Central memory CD4-positive, alpha-beta T cell (primary cell): ENCODE data around the gene PRM3.
"Not testable (repeated sequence)": the region's sequence is repeated elsewhere in the genome, so short reads cannot be mapped to it uniquely, and the experiment has no call there.

Source experiments
- DNase-seq: peaks from one replicate; pipeline ENCODE4 v3.0.0; 2022

Gene PRM3

DNA sequence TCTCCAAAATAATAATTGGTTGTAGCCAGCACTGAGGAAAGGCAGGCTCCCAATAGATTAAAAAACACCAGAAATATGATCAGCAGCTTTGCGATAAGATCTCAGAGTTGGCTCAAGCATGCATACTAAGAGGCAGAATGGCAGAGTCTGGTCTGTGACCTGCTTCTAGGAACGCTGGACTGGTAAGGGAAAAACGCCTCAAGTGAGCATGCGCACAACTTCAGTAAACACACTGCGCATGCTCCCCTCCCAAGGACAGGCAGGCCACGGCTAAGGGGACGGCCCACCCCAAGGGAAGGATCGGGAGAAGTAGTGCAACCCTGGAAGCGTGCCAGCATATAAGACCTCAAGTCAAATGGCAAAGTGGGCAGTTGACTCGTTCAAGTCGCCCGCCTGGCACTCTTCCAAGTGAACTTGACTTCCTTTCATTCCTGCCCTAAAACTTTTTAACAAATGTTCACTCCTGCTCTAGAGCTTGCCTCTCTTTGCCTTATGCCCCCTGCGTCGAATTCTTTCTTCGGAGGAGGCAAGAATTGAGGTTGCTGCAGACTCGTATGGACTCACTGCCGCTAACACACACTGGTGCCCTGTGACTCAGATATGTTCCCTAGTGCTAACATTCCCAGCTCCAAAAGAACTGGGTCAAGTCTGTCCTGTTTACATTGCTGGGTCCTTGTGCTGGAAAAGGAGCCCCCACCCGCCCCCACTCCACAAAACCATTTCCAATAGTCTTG, 30.1 kb upstream of the PRM3 start:
- no peak for DNase-seq

DNA sequence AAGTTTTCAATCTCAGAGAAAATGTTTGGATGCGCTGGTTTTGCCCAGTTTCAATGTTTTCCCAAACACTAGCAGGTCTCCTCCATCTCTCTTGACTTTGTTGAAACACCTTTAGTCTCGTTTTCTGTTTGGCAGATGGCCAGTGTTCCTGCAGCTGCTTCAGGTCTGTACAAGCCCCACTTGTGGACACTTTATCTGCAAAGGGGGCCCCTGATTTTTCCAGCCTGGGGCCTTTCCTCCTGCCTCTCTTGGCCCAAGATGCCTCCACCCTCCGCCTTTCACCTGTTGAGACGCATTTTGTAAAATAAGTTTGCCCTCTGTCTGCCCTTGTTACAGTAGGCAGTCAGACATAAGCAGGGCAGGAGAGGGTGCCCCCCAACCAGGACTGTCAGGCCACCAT, 29.5 kb upstream of the PRM3 start:
- DNase-seq: no peak

DNA sequence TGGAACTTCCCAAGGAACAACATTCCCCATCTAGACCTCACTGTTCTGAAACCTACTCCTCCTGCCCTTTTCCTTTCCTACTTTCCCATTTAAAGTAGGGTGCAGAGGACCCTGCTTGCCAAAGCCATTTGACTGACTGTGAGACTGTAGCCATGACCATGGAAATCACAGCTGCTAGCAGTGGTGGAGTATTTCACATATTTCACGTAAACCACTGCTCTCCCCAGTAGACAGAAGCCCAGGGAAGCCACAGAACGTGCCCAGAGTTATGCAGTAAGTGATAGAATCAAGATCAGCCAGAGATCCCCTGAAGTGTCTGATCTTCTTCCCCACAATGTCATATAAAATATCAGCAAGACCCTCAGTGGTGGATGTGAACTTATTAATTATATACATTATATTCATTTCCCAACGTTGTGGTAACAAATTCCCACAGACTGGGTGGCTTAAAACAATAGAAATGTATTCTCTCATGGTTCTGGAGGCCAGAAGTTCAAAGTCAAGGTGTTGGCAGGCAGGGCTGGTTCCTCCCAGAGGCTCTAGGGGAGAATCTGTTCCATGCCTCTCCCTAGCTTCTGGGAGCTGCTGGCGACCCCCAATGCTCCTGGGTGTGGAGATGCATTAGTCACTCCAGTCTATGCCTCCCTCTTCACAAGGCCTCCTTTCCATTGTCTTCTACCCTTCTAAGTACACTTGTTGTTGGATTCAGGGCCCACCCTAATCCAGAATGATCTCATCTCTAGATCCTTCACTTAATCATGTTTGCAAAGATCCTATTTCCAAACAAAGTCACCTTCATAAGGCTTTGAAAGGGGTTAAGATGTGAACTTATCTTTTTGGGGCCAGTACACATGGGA, 28.4 kb upstream of the PRM3 start:
- no peak for DNase-seq

DNA sequence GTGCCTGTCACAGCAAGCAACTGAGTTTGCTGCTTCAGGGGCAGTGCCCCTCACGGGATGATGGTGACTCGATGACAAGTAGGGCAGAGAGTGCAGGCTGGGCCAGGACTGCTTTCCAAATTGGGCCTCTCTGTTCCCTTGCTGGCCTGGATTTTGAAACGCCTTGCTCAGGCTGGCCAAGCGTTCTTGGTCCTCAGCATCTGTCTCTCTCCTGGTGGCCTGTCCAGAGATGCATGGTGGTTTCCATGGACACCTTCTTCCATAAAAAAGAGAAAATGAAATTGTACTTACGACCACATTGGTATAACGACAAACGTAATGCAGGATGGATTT, 27.1 kb upstream of the PRM3 start:
- no peak for DNase-seq

DNA sequence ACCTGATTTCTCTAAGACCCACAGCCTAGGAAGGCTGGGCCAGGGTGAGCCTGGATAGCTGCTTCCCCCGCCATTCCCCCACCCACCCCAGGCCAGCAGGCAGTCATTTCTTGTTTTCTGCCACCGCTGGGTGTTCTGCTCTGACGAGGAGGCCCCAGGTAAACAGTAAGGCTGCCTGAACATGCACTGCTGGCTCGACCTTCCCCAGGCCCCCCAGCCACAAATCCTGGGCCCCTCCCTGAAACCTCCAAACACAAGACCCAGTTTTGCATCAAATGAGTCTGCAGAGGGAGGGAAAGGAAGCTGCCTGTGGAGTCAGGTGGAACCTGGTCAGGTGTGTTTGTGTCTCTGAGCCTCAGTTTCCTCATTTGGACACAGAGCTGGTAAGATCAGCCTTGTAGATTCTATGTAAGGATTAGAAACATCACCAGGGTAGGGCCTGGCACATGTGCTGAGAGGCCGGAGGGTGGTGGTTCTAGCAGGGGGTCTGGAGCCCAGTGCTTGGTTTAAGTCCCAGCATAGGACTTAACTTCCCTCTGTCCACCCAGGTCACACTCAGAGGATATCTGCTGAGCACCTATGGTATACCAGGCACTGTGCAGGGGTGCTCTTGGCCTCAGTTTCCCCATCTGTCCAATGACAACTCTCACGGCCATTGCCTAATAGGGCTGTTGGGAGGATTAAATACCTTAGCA, 26.6 kb upstream of the PRM3 start:
- no peak for DNase-seq

DNA sequence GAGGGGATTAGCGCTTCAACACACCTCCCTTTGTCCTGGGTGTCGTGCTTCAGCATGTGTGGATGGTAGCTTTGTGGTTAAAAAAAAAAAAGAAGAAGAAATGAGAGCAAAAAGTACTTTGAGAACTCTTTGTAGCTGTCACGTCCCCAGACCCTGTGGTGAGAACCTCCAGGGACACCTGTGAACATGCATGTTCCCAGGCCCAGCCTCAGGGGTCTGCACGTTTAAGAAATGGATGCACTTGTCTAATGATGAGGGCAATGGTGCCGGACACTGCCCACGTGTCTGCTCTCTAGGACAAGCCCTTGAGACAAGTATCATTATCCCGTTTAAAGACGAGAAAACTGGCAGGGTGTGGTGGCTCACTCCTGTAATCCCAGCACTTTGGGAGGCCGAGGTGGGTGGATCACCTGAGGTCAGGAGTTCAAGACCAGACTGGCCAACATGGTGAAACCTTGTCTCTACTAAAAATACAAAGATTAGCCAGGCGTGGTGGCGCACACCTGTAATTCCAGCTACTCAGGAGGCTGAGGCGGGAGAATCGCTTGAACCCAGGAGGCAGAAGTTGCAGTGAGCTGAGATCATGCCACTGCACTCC, 25.6 kb upstream of the PRM3 start:
- DNase-seq: not testable (repeated sequence)

DNA sequence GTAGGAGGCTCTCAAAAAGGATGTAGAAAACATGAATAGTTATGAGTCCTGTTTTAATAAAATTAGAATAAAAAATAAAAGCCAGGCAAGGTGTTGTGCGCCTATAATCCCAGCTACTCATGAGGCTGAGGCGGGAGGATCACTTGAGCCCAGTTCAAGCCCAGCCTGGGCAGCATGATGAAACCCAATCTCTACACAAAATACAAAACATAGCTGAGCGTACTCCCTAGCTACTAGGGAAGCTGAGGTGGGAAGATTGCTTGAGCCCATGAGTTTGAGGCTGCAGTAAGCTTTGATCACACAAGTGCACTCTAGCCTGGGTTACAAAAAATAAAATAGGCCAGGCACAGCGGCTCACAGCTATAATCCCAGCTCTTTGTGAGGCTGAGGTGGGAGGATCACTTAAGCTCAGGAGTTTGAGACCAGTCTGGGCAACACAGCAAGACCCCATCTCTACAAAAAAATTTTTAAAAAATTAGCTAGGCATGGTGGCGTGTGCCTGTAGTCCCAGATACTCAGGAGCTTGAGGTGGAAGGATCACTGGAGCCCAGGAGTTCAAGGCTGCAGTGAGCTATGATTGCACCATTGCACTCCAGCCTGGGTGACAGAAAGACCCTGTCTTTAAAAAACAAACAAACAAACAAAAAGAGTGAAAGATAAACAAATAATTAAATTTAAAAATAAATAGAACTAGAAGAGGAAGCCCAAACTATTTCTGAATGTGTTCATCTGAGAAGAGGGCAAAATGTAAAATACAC, 24.9 kb upstream of the PRM3 start:
- no peak for DNase-seq

DNA sequence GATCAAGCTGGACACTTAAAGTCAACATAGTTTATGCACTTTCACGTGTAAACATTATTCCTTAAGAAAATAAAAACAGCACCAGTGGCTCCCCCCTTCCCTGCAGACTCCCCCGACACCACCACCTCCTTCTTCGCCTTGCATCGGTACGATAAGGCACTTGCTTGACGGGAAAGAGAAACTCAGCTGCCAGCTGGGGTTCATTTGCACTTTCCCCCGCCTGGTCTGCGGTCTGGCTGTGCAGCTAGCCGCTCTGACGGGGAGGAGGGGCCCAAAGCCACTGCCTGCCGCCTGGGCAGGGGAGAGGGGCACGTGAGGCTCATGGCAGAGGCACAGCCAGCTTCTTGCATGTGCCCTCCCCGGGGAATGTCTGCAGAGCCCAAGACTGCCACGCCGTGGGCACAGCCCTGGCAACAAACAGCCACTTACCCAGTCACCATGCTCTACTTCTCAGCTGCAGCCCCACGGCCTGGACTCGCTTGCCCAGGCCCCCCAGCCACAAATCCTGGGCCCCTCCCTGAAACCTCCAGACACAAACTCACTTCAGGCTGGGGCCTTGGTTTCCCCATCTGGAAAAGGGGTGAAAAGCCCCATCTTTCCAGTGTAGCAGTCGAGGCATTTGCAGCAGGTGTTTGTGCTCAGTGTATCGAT, 24.2 kb upstream of the PRM3 start:
- DNase-seq: peak; percentile 56

DNA sequence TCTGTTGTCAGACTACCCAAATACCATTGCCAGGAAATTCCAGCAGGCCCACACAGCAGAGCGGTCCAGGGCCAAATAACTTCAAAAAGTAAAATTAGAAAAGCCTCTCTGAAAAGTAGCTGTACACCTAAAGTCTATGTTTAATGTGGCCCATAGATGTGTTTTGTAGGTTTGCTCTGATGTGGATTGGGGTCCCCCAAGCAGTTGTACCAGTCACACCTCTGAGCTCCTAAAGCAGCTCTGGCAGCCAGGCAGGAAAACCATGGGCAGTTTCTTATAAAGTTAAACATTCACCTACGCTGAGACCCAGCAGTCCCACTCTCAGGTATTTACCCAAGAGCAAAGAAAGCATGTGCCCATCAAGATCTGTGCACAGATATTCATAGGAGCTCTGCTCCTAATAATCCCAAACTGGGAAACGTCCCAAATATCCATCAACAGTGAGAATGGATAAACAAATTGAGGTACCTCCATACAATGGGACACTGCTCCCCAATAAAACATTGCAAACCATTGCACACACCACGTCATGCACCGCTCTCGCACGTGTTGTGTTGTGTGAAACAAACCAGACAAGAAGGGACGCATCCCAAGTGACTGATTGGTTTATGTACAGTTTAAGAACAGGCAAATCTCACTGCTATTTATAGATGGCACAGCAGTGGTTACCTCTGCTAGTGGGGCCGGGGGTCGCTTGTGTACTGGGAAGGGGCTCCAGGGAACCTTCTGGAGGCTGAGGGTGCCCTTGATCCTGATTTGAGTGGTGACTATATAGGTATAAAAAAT, 23.5 kb upstream of the PRM3 start:
- no peak for DNase-seq

DNA sequence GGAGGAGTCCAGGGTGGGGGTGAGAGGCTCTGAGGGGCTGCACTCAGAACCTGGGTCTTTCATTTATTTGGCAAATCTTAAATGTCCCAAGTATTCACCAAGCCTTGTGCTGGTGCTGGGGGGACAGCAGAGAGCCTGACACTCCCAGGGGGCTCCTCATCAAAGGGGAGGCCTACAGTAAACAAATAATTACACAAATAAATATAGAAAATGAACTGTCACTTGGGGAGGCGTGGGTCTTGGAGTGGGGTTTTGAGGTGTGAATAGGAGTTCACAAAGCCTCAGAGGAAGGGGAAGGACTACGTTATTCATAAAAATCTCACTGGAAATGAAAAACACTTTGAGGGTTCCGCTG, 22.9 kb upstream of the PRM3 start:
- no peak for DNase-seq

DNA sequence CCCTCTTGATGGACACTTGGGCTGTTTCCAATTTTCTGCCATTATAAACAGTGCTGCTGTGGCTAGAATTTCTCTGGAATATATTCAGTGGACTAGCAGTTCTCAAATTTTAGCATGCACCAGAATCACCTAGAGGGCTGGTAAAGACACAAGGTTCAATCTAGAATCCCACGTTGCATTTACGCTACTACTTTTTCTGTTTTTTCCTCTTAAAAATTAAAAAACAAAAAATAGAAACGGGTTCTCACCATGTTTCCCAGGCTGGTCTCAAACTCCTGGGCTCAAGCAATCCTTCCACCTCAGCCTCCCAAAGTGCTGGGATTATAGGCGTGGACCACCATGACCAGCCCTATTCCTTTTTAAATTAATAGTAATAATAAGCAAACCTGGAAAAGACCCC, 22.2 kb upstream of the PRM3 start:
- no peak for DNase-seq

DNA sequence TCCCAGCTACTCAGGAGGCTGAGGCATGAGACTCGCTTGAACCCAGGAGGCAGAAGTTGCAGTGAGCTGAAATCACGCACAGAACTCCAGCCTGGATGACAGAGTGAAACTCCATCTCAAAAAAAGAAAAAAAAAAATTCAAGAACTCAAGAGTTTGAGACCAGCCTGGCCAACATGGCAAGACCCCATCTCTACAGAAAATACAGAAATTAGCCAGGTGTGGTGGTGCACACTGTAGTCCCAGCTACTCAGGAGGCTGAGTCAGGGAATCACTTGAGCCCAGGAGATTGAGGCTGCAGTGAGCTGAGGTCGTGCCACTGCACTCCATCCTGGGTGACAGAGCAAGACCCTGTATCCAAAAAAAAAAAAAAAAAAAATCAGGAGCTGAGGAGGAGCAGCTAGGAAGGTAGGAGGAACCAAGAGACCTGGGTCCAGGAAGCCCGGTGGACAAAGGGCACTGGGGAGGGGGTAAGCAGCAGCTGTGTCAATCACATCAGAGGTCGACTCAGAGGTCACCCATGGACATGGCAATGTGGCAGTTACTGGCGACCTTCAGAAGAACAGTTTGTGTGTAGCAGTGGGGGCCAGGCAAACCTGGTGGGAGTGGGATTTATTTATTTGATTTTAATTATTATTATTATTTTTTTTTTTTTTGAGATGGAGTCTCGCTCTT, 18.8 kb upstream of the PRM3 start:
- no peak for DNase-seq

DNA sequence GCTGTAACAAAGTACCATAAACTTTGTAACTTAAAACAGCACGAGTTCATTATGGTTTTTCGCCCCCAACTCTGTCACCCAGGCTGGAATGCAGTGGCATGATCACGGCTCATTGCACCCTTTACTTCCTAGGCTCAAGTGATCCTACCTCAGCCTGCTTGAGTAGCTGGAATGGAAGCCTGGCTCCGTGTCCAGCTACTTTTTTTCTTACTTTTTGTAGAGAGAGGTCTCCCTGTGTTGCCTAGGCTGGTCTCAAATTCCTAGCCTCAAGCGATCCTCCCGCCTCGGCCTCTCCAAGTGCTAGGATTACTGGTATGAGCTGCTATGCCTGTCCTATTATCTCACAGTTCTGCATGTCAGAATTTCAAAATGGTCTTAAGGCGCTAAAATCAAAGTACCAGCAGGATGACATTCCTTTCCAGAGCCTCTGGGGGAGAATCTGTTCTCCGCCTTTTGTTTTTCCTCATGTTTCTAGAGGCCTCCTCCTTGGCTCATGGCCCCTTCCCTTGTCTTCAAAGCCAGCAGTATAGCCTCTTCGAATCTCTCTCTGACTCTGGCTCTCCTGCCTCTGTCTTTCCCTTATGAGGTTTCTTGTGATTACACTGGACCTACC, 17.8 kb upstream of the PRM3 start:
- no peak for DNase-seq

DNA sequence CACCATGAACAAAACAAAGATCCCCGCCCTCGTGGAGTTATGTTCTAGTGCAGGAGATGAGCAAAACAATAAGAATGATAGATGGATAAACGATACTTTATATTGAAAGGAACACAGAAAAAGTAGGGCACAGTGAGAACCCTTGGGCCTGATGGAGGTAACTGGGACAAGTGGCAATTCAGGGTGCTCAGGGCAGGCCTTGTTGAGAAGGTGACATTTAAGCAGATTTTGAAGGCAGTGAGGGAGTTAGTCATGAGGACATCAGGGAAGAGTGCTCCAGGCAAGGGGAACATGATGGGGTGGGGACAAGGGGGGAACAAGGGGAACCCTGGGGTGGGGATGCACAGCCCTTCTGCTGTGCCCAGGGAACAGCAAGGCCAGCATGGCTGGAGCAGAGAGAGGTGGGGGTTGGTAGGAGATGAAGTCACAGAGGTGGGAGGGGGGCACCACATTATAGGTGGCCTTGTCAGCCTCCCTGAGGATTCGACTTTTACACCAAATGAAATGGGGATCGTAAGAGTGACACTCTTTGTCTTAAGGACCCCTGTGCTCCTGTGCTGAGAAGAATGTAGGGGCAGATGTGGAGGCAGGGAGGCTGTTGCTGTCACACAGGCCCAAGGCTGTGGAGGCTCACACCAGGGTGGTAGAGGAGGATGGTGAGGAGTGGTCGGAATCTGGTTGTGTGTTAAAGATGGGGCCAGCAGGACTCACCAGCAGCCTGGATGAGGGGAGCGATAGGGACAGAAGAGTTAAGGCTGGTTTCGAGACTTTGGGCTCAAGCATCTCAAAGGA, 16.9 kb upstream of the PRM3 start:
- no peak for DNase-seq

DNA sequence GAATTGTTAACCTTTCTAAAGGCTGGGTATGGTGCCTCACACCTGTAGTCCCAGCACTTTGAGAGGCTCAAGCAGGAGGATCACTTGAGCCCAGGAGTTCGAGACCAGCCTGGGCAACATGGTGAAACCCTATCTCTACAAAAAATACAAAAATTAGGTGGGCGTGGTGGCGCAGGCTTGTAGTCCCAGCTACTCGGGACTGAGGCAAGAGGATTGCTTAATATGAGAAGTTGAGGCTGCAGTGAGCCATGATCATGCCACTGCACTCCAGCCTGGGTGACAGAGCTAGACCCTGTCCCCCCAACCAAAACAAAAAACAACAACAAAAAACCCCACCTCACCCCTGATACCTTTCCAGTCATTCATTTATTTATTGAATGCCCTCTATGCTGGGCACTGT, 16.3 kb upstream of the PRM3 start:
- DNase-seq: not testable (repeated sequence)

DNA sequence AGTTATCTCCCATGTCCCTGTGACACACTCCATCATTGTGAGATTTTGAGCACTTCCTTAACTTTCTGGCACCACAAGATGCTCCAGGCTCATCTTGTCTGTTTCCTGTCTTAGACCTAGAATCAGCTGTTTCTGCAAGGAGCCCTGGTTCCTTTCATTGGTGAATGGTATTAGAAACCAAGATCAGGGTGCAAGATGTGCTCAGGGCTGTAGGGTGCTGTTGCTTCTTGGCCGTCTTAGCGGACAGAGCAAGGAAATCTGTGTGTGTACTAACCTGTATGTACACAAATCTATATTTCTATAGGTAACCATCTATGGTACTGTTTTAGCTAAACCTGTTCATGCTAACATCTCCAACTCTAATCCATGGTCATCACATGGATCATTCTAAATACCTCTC, 15.8 kb upstream of the PRM3 start:
- no peak for DNase-seq

DNA sequence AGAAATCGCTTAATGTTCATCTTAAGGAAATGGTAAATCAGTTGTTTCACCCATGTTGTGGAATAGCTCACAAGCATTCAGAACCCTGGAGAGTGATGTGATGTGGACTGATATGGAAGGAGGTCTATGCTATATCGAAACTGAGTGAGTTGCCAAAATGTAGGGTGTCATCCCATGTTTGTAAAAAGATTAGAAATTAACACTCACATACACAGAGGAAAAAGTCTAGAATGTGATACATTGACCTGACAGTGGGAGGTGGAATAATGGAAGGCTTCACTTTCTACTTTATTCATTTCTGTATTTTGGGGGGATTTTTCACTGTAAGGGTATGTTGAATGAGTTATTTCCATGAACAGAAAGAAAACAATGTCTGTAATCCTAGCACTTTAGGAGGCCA, 12.4 kb upstream of the PRM3 start:
- DNase-seq: no peak

DNA sequence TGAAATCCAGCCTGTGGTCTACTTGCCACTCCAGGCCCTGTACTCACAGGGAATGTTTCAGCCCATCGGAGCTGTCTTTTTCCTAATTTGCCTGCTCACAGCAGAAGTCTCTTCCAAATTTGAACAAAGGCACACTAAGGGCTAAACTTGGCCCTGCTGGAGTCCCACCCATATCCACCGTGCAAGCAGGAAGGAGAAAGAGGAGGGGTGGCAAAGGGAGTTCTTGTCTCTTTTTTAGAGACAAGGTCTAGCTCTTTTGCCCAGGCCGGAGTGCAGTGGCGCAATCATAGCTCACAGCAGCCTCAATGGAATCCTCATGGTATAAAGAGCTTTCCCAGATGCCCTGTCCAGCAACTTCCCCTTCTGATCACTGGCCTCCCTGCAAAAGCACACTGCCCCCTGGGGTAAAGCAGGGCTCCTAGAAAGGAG, 10.4 kb upstream of the PRM3 start:
- DNase-seq: no peak
